ENCODE measurements around the gene PRTN3. TPM values are rescaled to one million over a fixed set of nuclear protein-coding genes. Genes with fewer than 3 reads are reported as not detected.

Gene PRTN3
- polyA plus RNA-seq, 4 donors: 0.41 TPM; not detected in 3

GRCh38 chr19:821231-821824 is 19.5 kb upstream of the PRTN3 start:
- no peak for FAIRE-seq

DNA sequence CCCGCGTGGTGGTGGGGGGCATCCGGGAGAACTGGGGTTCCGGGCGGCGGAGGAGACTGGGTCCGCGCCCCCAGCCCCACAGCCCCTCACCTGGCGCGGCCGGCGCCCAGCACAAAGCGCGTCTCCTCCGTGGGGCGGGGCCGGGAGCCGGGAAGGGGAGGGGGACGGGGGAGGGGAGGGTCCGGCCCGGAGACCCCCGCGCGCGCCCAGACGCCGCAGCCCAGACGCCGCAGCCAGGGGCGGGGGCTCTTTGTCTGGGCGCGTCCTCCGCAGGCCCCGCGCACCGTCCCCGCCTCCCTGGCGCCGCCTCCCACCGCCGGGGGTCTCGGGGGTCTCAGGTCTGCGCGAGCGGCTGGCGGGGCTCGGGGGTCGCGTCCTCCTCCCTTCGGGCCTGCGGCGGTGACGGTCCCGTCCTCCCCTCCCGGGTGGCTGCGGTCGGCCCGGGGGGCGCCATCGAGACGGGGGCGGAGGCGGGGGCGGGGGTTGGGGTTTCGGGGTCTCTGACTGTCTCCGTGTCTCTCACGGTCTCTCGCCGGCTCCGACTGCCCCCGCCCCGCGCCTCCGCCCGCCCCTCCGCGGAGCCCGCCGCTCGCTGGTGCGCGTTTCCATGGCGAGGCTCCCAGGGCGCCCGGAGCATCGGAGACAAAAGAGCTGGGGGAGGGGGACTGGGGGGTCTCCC is 18.8 kb upstream of the PRTN3 start, which contains the start of gene PLPPR3:
Gene PLPPR3 (minus strand): TSS at position 131 of the 679 bp plus-strand sequence. CDS start 396 bp downstream, outside the sequence.
- WGBS, 3 donors: 1 to 4% (median 3%) methylated on average over 31 to 77 of the region's 86 CpGs
- H3K27me3 ChIP-seq (ENCODE audit: control insufficient read depth in 3 of 3, insufficient read depth in 3 of 3, low read length in 3 of 3): peaks cover 0 to 31% (median 5%) of the 10 kb centered on the region in 3 donors
- DNase-seq: no peak
- H3K9me3 ChIP-seq (ENCODE audit: control insufficient read depth in 2 of 2, insufficient read depth in 1 of 2, low read depth in 1 of 2, low read length in 1 of 2): no peaks in the 10 kb centered on the region
- peak within 1 kb of the TSS in 1 of 3 donors; percentile 4 for H3K4me3 ChIP-seq (ENCODE audit: low read depth in 1 of 3, low read length in 3 of 3)
- H3K27ac ChIP-seq (ENCODE audit: low read depth in 1 of 3, low read length in 2 of 3): no peak within 1 kb of the TSS
- H3K4me1 ChIP-seq (ENCODE audit: control insufficient read depth in 3 of 3, insufficient read depth in 2 of 3, low read depth in 1 of 3, low read length in 2 of 3): no peaks in the 10 kb centered on the region
- H3K36me3 ChIP-seq (ENCODE audit: control insufficient read depth in 3 of 3, insufficient read depth in 2 of 3, low read depth in 1 of 3, low read length in 3 of 3): peaks cover 0 to 2% (median 0%) of the 10 kb centered on the region in 3 donors
- no peak for FAIRE-seq

More at GRCh38 chr19:821231-821824, 19.5 kb upstream of the PRTN3 start:
- no peak for DNase-seq
- 1 to 4% (median 2%) methylated on average over 26 to 64 of the region's 64 CpGs for WGBS, 3 donors
- no peaks in the 10 kb centered on the region for H3K4me1 ChIP-seq (ENCODE audit: control insufficient read depth in 3 of 3, insufficient read depth in 2 of 3, low read depth in 1 of 3, low read length in 2 of 3)
- no peaks in the 10 kb centered on the region for H3K9me3 ChIP-seq (ENCODE audit: control insufficient read depth in 2 of 2, insufficient read depth in 1 of 2, low read depth in 1 of 2, low read length in 1 of 2)
- no peak overlapping the region for H3K27ac ChIP-seq (ENCODE audit: low read depth in 1 of 3, low read length in 2 of 3)
- peaks cover 0 to 31% (median 5%) of the 10 kb centered on the region in 3 donors for H3K27me3 ChIP-seq (ENCODE audit: control insufficient read depth in 3 of 3, insufficient read depth in 3 of 3, low read length in 3 of 3)
- peak overlapping the region in 1 of 3 donors; percentile 4 for H3K4me3 ChIP-seq (ENCODE audit: low read depth in 1 of 3, low read length in 3 of 3)
- H3K36me3 ChIP-seq (ENCODE audit: control insufficient read depth in 3 of 3, insufficient read depth in 2 of 3, low read depth in 1 of 3, low read length in 3 of 3): peaks cover 0 to 2% (median 0%) of the 10 kb centered on the region in 3 donors

DNA sequence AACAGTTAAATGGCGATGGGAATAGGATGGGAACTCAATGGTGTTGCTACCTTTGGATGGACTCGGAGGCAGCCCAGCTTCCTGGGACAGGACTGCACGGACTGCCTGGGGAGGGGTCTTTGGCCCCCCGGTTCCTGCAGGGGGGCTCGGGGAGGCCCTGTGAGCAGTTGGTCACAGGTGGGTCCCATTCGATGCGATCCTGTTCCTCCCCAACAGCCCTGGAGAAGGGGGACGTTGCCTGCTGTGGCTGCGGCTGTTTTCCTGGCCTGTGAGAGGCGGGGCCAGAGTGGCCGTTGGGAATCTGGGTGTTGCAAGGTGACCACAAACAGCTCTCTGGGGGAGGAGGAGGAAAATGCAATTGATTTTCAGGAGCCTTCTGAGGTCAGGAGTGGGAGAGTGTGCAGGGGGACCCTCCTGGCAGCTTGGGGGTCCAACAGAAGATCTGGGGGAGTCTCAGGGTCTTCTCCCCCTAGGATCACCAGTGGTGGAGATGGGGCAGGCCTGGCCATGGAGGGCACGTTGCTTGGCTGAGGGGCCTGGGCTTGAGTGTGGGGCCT is 17.2 kb upstream of the PRTN3 start:
- H3K4me3 ChIP-seq (ENCODE audit: low read depth in 1 of 3, low read length in 3 of 3): no peak overlapping the region
- no peak for DNase-seq
- no peaks in the 10 kb centered on the region for H3K9me3 ChIP-seq (ENCODE audit: control insufficient read depth in 2 of 2, insufficient read depth in 1 of 2, low read depth in 1 of 2, low read length in 1 of 2)
- H3K27ac ChIP-seq (ENCODE audit: low read depth in 1 of 3, low read length in 2 of 3): no peak overlapping the region
- no peaks in the 10 kb centered on the region for H3K4me1 ChIP-seq (ENCODE audit: control insufficient read depth in 3 of 3, insufficient read depth in 2 of 3, low read depth in 1 of 3, low read length in 2 of 3)
- peaks cover 0 to 31% (median 9%) of the 10 kb centered on the region in 3 donors for H3K27me3 ChIP-seq (ENCODE audit: control insufficient read depth in 3 of 3, insufficient read depth in 3 of 3, low read length in 3 of 3)
- FAIRE-seq: no peak
- no peaks in the 10 kb centered on the region for H3K36me3 ChIP-seq (ENCODE audit: control insufficient read depth in 3 of 3, insufficient read depth in 2 of 3, low read depth in 1 of 3, low read length in 3 of 3)
- 30 to 52% (median 34%) methylated on average over 12 of the region's 12 CpGs for WGBS, 3 donors

- no peaks in the 10 kb centered on the region for H3K36me3 ChIP-seq (ENCODE audit: control insufficient read depth in 3 of 3, insufficient read depth in 2 of 3, low read depth in 1 of 3, low read length in 3 of 3)
- peaks cover 0 to 33% (median 11%) of the 10 kb centered on the region in 3 donors for H3K27me3 ChIP-seq (ENCODE audit: control insufficient read depth in 3 of 3, insufficient read depth in 3 of 3, low read length in 3 of 3)
- 64 to 75% (median 67%) methylated on average over 14 to 15 of the region's 15 CpGs for WGBS, 3 donors
- DNase-seq (no peak), FAIRE-seq (no peak)
- H3K4me1 ChIP-seq (ENCODE audit: control insufficient read depth in 3 of 3, insufficient read depth in 2 of 3, low read depth in 1 of 3, low read length in 2 of 3): no peaks in the 10 kb centered on the region
- H3K27ac ChIP-seq (ENCODE audit: low read depth in 1 of 3, low read length in 2 of 3): no peak overlapping the region
- H3K4me3 ChIP-seq (ENCODE audit: low read depth in 1 of 3, low read length in 3 of 3): no peak overlapping the region
- no peaks in the 10 kb centered on the region for H3K9me3 ChIP-seq (ENCODE audit: control insufficient read depth in 2 of 2, insufficient read depth in 1 of 2, low read depth in 1 of 2, low read length in 1 of 2)
These were observed 15.9 kb upstream of the PRTN3 start for GRCh38 chr19:824885-825284.

- no peak for FAIRE-seq
These were observed 14.7 kb upstream of the PRTN3 start for GRCh38 chr19:825897-826644.

DNA sequence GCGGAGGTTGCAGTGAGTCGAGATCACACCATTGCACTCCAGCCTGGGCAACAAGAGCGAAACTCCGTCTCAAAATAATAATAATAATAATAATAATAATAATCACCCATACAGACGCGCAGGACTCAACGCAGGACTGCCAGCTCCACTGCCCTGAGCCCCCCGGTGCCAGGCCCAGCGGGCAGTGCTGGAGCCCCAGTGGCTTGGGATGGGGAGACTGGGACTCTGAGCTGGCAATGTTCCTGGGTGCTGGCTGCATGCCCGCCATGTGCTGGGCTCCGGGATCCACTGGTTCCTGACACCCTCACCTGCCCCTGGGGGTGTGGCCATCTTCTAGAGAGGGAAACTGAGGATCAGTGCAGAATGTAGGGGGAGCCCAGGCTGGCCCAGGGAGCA is 13.5 kb upstream of the PRTN3 start:
- DNase-seq: no peak
- Histone ChIP-seq H3K27me3 (ENCODE audit: control insufficient read depth in 3 of 3, insufficient read depth in 3 of 3, low read length in 3 of 3) (peaks cover 0 to 45% (median 12%) of the 10 kb centered on the region in 3 donors), H3K36me3 (ENCODE audit: control insufficient read depth in 3 of 3, insufficient read depth in 2 of 3, low read depth in 1 of 3, low read length in 3 of 3) (no peaks in the 10 kb centered on the region), H3K4me3 (ENCODE audit: low read depth in 1 of 3, low read length in 3 of 3) (no peak overlapping the region), H3K4me1 (ENCODE audit: control insufficient read depth in 3 of 3, insufficient read depth in 2 of 3, low read depth in 1 of 3, low read length in 2 of 3) (no peaks in the 10 kb centered on the region), H3K9me3 (ENCODE audit: control insufficient read depth in 2 of 2, insufficient read depth in 1 of 2, low read depth in 1 of 2, low read length in 1 of 2) (no peaks in the 10 kb centered on the region), H3K27ac (ENCODE audit: low read depth in 1 of 3, low read length in 2 of 3) (no peak overlapping the region)
- WGBS, 3 donors: 71 to 86% (median 75%) methylated on average over 11 of the region's 11 CpGs
- no peak for FAIRE-seq

More at GRCh38 chr19:825897-826644, 14.7 kb upstream of the PRTN3 start:
- Histone ChIP-seq H3K27me3 (ENCODE audit: control insufficient read depth in 3 of 3, insufficient read depth in 3 of 3, low read length in 3 of 3) (peaks cover 0 to 37% (median 9%) of the 10 kb centered on the region in 3 donors), H3K36me3 (ENCODE audit: control insufficient read depth in 3 of 3, insufficient read depth in 2 of 3, low read depth in 1 of 3, low read length in 3 of 3) (no peaks in the 10 kb centered on the region), H3K4me1 (ENCODE audit: control insufficient read depth in 3 of 3, insufficient read depth in 2 of 3, low read depth in 1 of 3, low read length in 2 of 3) (no peaks in the 10 kb centered on the region), H3K4me3 (ENCODE audit: low read depth in 1 of 3, low read length in 3 of 3) (no peak overlapping the region), H3K27ac (ENCODE audit: low read depth in 1 of 3, low read length in 2 of 3) (no peak overlapping the region), H3K9me3 (ENCODE audit: control insufficient read depth in 2 of 2, insufficient read depth in 1 of 2, low read depth in 1 of 2, low read length in 1 of 2) (no peaks in the 10 kb centered on the region)
- DNase-seq: no peak
- 73 to 80% (median 75%) methylated on average over 19 of the region's 19 CpGs for WGBS, 3 donors

- WGBS, 3 donors: 52 to 64% (median 63%) methylated on average over 21 to 33 of the region's 33 CpGs
- peaks cover 0 to 40% (median 9%) of the 10 kb centered on the region in 3 donors for H3K27me3 ChIP-seq (ENCODE audit: control insufficient read depth in 3 of 3, insufficient read depth in 3 of 3, low read length in 3 of 3)
- DNase-seq: no peak
These were observed 13.0 kb upstream of the PRTN3 start, which contains the start of gene AZU1 for GRCh38 chr19:827710-828321. TSS of gene AZU1 (plus strand) at chr19:827837. CDS start at chr19:827847, 10 bp downstream.

More at GRCh38 chr19:827710-828321, 13.0 kb upstream of the PRTN3 start, which contains the start of gene AZU1:
- H3K4me3 ChIP-seq (ENCODE audit: low read depth in 1 of 3, low read length in 3 of 3): no peak within 1 kb of the TSS
- no peak within 1 kb of the TSS for H3K27ac ChIP-seq (ENCODE audit: low read depth in 1 of 3, low read length in 2 of 3)
- no peaks in the 10 kb centered on the region for H3K36me3 ChIP-seq (ENCODE audit: control insufficient read depth in 3 of 3, insufficient read depth in 2 of 3, low read depth in 1 of 3, low read length in 3 of 3)
- no peak for FAIRE-seq
- no peaks in the 10 kb centered on the region for H3K9me3 ChIP-seq (ENCODE audit: control insufficient read depth in 2 of 2, insufficient read depth in 1 of 2, low read depth in 1 of 2, low read length in 1 of 2)
- H3K4me1 ChIP-seq (ENCODE audit: control insufficient read depth in 3 of 3, insufficient read depth in 2 of 3, low read depth in 1 of 3, low read length in 2 of 3): no peaks in the 10 kb centered on the region
